SU-DHL-6 (cell line): Measurements from ENCODE around the gene CSTF3.

ENCODE experiments used
- CTCF ChIP-seq: fragments of 200-600 bp; sonication (generic); IDR thresholded peaks from one replicate; pipeline ENCODE4 v1.5.1; 2017; ENCODE audit warnings: antibody characterized with exemption, mild to moderate bottlenecking, low read length, moderate library complexity; ENCODE audit not compliant: insufficient read depth, poor library complexity, severe bottlenecking
- EZH2phosphoT487 ChIP-seq: fragments of 200-600 bp; sonication (generic), shearing (Covaris generic); conservative IDR thresholded peaks from 2 replicates; pipeline ENCODE4 v1.6.1; 2018; ENCODE audit warnings: mild to moderate bottlenecking, antibody characterized with exemption, low read length, moderate library complexity, mixed read lengths

- no peak for TF ChIP-seq CTCF
- no peak for TF ChIP-seq EZH2phosphoT487
Measured at GRCh38 chr11:33116535-33116934, 44.7 kb downstream of the CSTF3 start.
